GM19324 (cell line): Measurements from ENCODE around the gene ZNF664.

Experiments used
- ATAC-seq: cut with Tn5 transposase; IDR thresholded peaks from one replicate; pipeline ENCODE4 v1.9.1; 2021; ENCODE audit warnings: mild to moderate bottlenecking, moderate library complexity; ENCODE audit not compliant: unreplicated experiment, low FRiP score

ZNF664 gene

DNA sequence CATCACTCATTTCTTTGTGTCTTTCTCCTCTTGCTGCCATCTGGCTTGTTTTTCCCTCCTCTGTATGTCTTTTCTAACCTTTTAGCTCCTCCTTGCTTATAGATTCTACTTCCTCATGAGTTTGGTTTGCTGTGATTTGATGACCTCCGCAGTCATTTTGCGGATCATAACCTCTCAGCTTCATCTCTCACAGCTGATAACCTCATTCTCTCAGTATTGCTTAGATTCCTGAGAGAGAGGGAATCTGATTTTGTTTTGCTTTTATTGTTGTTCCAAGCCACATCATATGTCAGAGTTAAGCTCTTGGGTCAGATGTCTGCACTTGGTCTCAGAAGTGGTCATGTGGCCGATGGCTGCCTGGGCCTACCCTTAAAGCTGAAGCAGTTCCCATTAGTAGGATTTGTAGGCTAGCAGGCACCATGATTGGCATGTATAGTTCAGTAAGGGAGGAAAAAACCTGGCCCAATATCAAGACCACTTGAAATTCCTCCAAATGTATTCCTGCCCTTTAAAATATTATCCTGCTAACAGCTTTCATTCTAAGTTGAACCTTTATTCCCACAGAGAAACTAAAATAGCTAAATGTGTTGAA lies 13.5 kb downstream of the ZNF664 start:
- no peak for ATAC-seq

DNA sequence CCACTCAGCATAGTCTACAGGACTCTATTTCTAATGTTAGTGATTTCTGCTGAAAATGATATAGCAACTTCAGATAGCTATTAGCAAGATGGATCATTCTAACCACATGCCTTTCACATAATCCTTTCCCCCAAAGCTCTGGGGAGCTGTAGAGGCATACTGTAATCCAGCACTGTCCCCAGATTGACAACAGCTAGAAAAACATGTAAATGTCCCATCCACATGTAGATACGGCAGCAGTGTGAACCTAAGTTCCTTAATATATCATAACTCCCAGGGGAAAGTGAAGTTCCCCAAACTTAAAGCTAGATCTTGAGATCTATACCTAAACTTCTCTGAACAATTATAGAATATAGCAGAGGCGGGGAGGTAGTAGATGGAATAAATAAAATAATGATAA lies 14.0 kb downstream of the ZNF664 start:
- ATAC-seq = no peak

DNA sequence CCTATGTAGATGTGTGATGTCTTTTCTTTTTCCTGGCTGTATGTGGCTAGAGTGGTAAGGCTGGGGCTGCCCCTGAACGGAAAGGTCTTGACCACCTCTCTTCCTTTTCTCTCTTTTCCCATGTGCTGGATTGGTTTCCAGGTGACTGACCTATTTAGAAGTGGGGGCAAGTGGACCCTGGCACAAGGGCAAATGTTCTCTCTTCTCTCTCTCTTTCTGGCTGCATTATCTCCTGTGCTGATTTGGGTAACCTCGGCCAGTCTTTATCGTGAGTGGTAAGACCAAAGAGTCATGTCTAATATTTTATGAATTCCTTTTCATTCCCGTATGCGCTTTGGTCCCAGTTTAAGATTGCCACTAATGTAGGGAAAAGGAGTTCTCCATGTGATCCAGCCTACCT lies 16.2 kb downstream of the ZNF664 start:
- ATAC-seq = no peak

DNA sequence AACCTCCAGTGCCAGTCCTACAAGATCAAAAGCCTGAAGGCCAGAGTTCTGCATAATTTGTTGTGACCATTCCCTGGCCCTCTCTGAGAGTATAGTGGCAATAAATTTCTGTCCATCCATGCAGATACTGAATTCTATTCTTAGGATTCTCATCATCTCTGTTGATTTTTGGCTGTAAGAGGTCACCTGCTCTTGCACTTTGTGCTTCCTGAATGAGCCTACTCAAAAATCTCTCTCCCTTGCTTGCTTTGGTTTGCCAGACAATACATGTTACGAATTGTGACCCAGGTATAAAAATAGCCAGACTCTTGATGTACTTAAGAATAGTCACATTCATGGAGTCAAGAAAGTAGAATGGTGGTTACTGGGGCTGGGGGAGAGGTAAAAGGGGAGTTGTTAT lies 16.7 kb downstream of the ZNF664 start:
- no peak for ATAC-seq

DNA sequence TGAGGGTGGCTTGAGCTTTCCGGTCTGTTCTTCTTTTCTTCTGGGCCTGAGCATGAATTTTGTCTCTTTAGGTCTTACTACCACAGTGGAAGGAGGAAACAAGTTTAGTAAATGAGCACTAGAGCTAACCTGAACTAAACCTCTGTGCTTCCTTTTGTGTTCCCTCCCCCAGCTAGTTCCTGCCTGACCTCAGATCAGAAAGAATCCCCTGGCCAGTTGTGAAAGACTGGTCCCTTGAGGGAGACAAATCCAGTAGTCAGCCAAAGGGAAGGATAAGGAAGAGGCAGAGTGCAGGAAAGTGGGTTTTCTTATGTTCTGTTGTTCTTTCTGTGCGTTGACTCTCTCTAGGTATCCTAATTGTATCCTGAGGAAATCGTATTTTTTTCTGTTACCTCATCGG lies 17.5 kb downstream of the ZNF664 start:
- no peak for ATAC-seq

DNA sequence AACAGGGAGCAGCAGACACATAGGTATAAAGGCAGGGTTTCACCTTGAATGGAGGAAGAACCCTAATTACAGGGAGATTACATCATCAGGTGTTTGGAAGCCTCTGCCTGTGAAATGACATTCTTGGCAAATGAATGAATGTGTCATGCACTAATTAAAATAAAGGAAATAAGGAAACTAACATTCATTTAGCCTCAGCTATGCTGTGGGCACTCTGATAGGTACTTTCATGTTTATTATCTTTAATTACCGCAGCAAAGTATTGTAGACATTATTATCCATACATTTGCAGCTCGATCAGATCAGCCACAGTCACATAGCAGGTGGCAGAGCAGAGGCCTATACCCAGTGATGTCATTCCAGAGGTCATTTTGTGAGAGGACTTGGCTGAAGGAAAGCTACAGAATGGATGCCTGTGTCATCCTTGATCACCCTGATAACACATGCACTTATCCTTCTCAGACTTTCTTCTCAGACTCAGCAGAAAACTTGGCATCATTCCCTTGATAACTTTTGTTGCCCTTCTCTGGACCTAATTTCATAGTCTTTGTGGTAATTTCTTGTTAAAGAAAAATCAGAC lies 18.4 kb downstream of the ZNF664 start:
- no peak for ATAC-seq

DNA sequence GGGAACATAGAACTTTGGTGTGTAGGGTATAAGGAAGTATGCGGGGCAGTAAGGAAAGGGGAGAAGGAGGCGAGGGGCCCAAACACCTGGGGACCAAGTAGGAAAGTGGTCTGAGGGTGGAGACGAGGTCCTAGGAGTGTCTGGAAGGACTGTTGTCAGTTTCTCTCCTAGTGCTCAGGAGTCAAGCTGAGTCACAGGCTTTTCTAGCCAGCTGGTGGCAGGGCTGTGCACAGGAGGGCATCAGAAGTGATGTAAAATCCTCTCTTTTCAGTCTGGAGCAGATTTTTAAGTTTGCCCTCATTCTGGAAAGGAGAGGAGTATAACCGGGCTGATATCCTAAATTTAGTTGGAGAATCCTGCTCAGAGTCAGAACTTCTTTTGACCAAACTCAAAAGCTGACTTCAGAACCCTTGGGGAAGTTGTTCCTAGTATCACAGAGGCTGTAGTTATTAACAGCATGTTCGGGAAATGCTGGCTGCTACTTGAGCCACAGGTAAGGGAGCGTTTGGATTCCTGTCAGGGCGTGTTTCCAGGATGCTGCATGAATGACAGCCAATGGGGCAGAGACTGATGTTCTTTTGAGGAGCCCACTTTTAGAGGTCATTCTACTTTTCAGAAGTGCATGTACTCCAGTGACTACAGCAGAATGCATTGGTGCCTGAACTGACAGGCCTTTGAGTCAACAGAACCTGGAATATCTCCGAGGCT lies 19.3 kb downstream of the ZNF664 start:
- no peak for ATAC-seq

DNA sequence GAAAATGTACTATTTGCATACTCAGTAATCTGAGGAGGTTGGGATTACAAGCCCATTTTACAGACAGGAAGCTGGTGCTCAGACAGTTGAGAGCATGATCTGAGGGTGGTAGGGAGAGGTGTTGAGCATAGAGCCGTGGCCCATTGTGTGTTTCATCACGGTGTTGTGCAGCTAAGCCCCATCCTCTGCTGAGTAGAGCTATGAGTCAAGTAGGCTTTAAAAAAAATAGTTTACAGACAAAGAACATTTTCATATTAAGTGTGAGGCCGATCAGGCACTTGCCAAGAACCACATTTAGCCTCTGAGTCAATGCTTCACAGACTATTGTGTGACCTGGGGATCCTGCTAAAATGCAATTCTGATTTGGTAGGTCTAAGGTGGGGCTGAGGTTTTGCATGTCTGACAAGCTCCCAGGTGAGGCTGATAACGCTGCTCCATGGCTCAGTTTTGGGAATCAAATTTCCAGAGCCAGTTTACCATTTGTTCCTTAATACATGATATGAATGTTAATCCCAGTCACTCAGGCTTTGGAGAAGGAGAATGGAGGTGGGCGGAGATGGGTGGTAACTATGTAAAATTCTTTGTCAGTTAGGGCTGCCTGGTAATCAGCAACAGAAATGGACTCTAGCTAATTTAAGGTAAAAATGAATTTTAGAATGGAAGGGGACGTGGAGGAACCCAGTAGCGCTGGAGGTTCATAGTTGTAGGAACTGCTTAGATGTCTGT lies 22.2 kb downstream of the ZNF664 start:
- ATAC-seq = no peak

DNA sequence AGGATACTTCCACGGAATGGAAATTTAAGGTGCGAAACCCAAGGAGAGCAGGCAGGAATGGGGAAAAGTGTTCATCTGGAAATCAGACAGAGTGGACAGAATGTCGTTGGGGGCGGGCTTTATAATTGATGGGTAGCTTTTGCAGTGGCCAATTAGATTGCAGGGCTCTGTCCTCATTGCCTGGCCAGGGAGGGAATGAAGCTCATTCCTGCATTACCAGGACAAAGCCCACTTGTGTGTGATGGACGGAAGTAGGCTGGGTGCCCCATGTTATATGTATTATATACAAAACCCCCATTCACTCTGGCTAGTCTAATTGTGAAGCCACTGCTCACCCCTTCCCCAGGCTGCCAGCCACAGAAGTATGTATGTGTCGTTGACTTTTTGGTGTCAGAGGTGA lies 23.6 kb downstream of the ZNF664 start:
- no peak for ATAC-seq

DNA sequence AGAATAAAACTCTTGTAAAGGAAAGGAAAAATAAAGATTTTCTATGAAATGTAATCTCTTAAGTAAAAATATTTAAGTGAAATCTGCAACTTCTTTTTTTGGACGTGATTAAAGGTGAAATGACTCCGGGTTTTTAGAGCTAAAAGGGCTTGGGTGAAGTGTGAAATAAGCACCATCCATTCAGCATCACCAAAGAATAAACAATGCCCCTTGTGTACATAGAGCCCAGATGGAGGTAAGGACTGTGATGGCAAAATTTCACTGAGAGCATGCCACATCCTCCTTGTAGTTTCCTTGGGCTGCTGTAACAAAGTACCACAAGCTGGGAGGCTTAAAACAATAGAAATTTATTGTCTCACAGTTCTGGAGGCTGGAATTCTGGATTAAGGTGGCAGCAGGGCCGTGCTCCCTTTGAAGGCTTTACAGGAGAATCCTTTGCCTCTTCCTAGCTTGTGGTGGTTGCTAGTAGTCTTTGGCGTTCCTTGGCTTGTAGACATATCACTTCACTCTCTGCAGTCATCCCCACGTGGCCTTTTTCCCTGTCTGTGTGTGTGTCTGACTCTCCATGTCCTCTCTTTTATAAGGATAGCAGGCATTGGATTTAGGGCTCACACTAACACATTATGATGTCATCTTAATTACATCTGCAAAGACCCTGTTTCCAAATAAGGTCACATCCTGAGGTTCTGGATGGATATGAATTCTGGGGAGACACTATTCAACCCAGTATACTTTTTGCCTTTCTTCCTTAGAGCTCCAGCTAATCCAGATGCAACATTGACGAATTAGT lies 24.2 kb downstream of the ZNF664 start:
- ATAC-seq = no peak

DNA sequence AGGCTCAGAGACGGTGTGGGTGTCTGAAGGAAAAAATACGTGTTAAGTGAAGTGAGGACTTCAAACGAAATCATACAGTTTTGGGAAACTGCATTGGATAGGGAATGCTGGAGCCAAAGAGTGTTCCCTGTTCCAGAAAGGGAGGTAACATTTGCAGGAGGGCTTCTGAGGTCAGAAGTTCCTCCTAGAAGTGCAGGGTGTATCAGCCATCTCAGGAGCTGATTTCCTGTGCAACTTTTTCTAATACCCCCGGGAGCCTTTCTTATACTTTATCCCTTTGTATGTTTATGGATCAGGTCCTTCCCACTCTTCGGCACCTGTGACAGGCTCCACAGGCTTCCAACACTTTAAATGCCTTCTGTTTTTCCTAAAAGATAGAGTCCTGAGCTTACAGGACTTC lies 24.9 kb downstream of the ZNF664 start:
- ATAC-seq = no peak

DNA sequence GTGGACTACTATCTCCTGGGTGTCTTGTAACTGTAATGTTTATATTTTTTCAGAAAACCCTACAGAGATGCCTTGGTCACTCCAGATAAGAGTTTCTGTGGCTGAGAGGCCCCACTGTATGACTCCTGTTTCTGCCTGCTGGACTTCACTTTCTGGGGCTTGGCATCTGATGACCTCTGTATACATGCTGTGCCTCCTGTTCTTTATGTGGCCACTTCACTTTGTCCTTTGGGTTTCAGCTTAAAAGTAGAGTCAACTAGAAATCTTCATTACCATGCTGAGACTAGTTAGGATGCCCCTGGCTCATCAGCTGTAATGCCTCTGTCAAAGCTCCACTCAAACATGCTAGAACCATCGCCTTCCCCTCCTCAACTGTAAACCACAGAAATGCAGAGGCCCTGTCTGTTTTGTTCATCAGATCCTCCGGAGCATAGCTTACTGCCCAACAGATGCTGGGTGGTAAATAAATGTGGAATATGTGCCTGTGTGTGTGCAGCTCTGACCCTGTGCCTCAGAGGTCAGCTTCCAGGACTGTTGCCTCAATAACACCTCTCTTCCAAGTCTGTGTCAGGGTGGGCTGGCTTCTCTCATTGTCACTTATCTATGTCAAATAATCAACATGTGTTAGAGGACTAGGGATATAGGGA lies 25.5 kb downstream of the ZNF664 start:
- no peak for ATAC-seq

DNA sequence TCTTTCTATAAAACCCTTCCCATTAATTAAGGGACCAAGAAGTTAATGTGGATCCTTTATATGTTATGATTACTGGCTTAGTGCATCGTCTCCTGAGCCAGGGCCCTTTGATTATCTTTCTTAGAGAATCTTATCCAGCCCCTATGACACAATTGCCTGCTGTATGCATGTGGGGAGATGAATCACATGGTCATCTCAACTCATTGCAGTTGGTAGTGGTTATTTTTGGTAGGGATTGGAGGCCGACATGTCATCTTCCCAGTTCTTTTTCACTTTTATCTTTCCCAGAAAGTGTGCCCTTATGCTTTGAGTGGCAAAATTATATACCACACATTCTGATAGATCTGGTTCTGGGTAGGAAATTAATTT lies 26.0 kb downstream of the ZNF664 start:
- no peak for ATAC-seq

DNA sequence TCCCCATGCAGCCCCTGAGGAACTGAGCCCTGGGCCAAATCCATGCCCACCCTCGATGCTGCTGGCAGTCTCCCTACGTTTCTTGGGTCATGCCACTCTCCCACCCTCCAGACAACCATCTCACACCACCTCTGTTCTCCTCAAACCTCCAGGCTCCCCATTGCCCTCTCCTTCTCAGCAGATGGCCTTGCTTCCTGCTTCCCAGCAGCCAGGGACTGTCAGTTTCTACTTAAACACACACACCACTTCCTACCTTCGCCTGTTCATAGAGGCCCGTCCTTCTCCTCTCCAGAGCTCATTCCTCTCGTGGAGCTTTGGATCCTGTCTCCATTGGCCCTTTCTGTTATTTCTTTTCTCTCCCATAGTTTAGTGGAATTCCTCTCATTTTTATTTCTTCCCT lies 27.1 kb downstream of the ZNF664 start:
- no peak for ATAC-seq

DNA sequence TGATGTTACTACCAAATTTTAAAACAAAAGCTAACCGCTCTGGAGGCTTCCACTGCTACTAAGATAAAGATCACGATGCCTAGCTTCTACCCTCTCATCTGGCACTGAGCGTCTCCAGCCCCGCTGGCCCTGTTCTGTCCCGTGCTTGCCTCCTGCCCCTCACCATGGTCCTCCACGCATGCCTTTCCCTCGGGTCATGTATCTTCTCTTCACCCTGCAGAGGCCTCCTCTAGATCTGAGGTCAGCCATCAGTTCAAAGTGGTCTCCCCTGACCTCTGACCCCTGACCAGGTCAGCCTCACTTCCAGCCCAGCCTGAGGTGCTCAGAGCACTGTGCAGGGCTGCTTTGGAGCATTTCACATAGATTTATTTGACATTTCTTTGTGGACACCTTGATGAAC lies 28.3 kb downstream of the ZNF664 start:
- ATAC-seq = no peak

DNA sequence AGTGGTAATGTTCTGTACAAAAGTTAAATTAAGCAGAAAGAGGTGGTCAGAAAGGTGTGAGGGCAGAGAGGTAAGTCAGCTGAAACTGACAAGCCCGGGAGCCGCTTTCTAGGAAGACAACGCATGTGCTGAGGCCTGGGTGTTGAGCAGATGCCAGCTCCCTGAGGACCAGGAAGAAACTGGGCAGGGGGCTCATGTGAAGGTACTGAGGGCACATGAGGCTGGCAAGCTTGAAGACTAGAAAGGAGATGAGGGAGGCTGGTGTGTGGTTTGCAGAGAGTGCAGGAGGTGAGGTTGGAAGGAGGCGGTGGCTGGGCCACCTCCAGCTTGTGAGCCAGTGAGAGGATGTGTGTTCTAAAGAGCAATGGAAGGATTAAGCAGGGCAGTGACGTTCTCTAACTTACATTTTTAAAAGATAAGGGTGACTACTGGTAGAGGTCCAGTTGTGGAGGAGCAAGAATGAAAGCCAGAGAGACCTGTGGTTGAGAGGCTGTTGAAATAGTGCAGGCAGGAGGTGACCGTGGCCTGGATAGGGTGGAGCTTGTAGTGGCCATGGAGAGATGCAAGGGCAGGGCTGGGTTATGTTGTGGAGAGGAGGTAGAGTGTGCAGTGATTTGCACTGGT lies 29.1 kb downstream of the ZNF664 start:
- ATAC-seq = no peak

DNA sequence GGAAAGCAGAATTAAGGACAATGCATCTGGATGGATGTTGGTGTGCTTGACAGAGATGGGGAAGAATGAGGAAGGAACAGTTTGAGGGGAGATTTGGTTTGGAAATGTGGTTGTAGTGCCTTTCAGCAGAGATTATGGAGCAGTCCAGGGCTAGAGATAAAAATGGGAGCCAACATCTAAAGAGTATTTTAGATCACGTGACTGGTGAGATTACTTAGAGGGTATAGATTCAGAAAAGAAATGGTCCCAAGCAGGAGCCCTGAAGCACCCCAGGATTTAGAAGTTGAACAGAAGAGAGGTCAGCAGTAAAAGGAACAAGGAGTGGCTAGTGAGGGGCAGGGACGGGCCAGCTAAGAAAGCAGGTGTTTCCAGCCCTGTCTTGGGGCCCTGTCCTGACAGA lies 29.6 kb downstream of the ZNF664 start:
- no peak for ATAC-seq

DNA sequence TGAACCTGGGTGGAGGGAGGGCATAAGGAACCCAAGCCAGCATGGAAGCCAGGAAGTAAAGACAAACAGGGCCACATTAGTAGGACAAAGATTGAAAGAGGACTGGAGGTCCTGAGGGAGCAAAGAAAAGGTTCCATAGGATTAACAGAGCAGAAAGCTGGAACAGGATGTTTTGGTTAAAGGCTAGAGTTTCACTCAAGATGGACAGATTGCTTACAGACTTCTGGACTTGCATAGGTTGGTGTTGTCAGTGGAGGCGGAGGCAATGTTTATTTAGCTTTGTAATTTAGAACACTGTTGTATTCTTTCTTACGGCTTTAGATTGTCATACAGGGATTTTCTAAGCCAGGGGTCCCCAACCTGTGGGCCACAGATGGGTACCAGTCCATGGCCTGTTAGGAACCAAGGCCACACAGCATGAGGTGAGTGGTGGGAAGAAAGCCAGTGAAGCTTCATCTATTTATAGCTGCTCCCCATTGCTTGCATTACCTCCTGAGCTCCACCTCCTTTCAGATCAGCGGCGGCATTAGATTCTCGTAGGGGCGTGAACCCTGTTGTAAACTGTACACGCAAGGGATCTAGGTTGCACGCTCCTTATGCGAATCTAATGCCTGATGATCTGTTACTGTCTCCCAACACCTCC lies 31.3 kb downstream of the ZNF664 start:
- no peak for ATAC-seq

DNA sequence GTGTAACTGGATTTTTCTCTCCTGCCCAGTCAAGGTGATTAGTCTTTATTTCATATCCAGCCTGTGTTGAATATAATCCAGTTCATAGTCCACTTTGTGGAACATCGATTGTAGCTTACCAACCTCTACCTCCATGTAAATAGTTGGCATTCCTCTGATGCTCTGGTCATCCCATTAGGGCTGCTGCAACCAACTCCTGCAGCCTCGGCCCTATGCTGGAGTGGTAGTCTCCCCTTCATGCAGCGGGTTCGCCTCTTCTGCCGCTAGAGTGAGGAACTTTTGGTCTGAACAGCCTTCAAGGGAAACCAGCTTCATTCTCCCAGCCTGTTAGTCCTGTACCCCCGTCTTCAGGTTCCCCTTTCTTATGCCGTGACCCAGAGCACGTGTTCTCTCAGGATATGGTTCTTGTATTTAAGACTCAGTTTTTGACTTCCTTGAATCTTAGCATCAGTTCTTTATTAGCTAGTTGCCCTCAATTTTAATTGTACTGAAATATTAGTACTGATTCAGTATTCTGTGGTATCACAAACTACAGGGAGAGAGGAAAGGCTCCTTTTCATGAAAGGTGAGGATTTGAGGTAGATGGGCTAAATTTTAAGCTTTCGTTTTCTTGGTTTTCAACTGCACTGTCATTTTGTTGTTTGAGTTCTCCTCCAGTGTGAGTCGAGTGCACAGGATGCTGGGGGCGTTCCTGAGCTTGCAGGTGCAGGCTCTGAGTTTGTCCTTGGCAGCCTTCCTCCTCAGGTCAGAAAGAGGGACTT lies 33.2 kb downstream of the ZNF664 start:
- no peak for ATAC-seq
